ENCODE results near the gene MSRB1.

Gene MSRB1, protein sequence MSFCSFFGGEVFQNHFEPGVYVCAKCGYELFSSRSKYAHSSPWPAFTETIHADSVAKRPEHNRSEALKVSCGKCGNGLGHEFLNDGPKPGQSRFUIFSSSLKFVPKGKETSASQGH

DNA sequence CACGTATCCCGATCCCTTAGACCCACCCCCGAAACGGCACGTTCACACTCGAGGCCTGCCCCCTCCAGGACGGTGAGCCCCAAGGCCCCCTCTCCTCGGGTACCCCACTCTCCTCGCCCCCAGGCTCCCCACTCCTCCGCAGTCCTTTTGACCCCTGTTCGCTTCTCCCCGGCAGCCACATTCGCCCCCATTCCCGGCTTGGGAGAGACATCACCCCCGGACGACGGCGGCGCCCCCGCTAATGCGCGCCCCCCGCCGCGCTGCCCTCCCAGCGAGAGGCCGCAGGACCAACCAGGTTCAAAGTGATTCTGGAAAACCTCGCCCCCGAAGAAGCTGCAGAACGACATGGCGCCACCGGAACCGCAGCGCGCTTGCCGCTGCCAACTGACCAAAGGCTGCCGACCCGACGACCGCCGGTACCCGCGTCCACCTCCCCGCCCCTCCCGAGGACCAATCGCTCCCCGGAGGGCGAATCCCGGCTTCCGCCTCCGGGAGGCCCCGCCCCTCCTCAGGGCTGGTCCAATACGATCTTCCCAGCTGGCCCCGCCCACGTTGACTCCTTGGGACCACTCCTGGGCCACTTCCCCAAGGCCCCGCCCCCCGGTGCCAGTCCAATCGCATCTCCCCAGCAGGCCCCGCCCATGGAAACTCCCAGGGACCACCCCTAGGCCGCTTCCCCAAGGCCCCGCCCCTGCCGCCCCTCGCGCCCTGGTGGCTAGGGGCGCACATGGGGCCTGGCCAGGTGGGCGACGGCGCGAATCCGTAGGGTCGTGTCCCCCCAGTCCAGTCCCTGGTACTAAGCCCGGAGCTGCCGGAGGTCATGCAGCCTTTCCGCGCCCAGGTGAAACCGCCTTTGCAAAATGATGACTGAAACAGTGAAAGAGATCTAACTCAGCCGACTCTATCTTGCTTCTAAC, at the start of gene MSRB1:
MSRB1 (minus strand) TSS at position 390 of the 917 bp plus-strand sequence; CDS start at position 347, 43 bp downstream.
- peak; percentile 99 for DNase-seq

DNA sequence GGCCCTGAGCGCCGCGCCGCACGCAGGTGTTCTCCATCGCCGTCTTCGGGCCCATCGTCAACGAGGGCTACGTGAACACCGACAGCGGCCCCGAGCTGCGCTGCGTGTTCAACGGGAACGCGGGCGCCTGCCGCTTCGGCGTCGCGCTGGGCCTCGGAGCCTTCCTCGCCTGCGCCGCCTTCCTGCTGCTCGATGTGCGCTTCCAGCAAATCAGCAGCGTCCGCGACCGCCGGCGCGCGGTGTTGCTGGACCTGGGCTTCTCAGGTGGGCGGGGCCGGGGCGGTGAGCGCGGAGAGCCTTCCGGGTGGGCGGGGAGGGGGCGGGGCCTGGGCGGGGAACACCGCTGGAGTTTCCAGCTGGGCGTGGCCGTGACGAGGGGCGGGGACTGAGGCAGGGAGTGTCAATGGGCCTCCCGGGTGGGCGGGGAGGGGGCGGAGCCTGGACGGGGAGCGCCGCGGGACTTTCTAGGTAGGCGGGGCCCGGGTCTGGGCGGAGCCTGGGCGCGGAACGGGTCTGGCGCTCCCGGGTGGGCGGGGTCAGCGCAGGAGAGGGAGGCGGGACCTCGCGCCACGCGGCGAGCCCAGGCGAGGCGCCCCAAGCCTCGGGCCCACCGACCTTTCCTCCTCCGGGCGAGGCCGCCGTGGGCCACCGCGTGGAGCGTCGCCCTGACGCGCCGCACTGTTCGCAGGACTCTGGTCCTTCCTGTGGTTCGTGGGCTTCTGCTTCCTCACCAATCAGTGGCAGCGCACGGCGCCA, 49.1 kb upstream of the MSRB1 start:
- DNase-seq = peak; percentile 96

DNA sequence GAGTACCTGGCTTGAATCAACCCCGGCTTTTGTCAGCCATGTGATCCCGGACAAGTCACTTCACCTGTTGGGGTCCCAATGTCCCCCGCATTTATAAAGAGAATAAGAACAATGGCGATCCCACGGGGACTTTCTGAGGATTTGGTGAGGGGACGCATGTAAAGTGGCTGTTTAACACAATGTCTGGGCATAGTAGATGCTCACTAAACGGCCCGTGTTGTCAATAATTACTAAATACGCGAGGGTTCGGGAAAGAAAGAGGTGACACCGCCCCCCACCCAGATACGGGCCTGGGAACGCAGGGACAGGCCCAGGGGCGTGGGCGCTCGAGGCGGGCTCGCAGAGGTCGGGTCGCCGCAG, 48.6 kb upstream of the MSRB1 start:
- no peak for DNase-seq

DNA sequence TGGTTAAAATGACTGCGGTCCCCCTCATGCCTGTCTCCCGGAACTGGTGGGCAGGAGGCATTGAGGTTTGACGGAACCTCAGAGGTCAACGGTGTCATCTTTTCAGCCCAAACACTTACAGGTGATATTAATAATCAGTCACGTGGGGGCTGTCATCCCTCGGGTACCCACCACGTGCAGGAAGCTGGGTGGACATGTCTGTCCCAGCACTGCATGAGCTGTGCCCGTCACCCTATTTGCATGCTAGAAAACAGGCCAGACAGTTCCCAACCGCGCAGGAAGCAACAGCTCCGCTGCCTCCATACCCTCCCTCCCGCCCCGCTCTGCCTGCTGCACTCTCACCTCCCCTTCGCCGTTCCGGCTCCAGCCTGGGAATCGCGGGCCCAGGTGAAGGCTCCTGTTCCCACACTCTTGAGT, 48.1 kb upstream of the MSRB1 start:
- DNase-seq = no peak

DNA sequence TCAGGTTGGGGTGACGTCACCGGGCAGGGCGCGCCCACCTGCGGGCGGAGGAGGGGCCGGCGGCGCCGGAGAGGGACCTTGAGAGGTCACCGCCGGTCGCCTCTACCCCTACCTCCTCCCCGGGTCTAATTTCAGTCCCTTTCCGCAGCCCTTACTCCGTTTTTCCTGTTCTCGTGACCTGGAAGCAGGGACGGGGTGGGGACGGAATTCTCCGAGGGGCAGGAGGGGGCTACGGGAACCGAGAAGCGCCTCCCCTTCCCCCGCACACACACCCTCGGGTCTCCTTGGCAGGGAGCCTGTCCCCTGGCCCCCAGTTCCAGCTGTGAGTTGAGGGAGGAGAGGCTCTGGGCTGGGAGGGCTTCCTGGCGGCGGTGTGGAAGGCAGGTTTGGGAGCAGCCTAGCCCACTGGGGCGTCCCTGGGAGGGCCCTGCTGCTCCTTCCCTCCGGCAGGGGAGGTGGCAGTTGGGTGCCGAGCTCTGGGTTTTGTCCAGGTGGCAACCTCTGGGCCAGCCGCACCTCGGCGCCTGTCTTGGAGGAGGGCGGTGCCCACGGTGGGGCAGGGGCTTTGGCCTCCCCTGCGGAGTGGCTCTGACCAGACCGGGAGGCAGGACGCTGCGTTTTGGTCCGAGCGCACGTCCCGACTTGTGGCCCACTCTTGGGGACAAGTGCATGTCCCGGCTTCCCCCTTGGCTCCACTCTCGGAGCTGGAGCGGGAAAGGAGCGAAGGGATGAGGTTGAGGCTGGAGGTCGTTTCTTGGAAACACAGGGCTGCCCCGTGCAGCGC, 47.5 kb upstream of the MSRB1 start:
- no peak for DNase-seq

DNA sequence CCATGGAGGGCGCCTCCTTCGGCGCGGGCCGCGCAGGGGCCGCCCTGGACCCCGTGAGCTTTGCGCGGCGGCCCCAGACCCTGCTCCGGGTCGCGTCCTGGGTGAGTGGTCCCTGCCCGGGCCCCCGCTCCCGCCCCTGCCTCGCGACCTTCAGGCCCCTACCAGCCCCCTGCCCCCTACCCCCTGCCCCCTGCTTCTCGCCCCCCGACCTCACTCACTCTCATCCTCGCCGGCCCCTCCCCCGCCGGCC, 47.0 kb upstream of the MSRB1 start:
- no peak for DNase-seq

DNA sequence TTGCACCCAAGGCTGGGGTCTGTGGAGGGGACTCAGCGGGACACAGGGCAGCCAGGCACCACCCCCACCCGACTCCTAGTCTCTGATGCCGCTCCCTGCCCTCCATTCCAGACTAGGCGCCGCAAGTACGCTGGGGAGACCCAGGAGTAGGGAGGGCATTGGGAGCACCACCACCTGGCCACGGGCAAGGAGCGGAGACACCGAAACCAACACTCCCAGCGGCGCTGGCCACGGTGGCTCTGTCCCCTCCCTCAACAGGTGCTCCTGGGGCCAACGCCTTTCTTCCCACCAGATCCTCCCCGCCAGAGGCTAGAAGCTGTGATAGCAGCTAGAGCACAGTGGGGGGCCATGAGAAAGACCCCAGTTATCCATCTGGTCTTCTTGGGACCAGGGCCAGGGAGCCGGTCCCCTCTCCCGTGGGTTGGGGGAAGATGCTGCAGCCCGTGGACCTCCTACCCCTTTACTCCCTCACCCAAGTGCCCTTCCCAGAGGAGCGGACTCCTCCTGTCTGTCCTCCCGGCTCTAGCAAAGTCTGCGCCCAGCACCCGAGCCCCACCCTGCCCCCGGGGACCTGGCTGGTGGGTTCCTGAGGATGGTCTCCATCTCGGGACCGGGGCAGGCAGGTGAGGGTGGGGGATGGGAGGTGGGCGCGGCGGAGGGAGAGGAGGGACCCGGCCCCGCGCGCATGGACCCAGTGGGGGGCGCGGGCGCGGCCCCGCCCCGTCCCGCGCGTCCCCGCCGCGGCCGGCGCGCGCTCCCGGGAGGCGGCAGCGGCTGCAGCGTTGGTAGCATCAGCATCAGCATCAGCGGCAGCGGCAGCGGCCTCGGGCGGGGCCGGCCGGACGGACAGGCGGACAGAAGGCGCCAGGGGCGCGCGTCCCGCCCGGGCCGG, 46.5 kb upstream of the MSRB1 start, which contains the start of gene SYNGR3:
SYNGR3 (plus strand) TSS at position 762 of the 892 bp plus-strand sequence. CDS start 133 bp downstream, outside the sequence.
- no peak for DNase-seq

DNA sequence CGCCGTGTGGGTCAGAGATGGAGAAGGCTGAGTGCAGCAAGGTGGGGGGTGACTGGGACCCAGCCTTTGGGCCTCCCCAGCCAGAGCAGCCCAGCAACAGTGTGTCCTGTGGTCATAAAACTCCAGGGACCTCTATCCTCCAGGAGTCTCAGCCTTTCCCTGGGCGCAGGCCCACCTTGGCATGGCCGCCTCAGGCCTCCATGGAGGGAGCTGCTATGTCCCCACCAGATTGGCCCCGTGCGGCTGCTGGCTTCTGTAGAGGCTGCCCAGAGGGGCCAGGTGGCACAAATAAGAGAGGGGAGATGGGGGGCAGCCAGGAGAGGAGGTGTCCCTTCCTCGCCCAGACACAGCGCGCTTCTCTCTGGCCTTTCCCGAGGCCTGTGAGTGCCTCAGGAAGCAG, 44.2 kb upstream of the MSRB1 start:
- DNase-seq = no peak

DNA sequence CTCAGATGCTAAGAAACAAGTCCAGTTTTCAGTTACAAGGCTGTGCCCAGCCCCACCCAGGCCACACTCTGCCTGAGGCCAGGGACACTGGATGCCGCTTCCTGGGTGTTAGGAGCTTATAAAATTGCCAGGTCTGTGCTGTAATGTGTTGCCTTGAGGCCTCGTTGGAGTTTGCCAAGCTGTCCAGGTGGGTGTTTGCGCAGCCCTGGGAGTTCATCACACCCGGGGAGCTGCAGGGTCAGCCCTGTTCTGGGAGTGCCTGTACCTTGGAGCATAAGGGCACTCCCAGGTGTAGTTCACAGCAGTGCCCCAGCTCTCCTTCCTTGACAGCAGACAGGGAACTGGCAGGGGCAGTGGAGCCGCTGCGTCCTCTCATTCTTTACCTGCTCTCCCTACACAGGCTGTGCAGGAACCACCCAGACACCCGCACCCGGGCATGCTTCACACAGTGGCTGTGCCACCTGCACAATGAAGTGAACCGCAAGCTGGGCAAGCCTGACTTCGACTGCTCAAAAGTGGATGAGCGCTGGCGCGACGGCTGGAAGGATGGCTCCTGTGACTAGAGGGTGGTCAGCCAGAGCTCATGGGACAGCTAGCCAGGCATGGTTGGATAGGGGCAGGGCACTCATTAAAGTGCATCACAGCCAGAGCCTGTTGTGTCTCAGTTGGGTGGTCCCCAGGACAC, 42.6 kb upstream of the MSRB1 start:
- no peak for DNase-seq

DNA sequence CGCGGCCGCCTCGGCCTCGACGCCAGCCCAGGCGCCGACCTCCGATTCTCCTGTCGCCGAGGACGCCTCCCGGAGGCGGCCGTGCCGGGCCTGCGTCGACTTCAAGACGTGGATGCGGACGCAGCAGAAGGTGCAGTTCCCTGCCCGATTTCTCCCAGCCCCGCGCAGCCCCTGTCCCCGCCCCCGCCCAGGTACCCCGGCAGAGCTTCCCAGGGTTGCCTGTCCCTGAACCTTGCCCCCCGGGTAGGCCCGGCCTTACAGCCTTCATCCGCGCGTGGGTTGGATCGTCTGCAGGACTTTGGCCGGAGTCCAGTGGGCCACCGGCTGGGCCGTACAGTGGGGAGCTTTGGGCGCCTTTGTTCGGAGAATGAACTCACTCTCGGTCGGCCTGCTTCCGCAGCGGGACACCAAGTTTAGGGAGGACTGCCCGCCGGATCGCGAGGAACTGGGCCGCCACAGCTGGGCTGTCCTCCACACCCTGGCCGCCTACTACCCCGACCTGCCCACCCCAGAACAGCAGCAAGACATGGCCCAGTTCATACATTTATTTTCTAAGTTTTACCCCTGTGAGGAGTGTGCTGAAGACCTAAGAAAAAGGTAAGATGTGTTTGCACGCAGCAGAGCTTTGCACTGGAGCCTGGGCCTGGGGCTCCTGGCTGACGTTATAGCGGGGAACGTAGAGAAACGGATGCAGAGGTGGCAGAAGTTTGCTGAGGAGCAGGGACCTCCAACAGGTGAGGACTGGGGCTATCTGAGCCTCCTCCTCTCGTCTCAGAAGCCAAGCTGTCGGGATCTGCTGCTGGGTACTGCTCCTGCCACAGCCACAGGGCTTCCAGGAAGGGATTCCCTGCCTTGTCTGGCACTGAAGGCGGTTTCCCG, 41.6 kb upstream of the MSRB1 start:
- DNase-seq = no peak

DNA sequence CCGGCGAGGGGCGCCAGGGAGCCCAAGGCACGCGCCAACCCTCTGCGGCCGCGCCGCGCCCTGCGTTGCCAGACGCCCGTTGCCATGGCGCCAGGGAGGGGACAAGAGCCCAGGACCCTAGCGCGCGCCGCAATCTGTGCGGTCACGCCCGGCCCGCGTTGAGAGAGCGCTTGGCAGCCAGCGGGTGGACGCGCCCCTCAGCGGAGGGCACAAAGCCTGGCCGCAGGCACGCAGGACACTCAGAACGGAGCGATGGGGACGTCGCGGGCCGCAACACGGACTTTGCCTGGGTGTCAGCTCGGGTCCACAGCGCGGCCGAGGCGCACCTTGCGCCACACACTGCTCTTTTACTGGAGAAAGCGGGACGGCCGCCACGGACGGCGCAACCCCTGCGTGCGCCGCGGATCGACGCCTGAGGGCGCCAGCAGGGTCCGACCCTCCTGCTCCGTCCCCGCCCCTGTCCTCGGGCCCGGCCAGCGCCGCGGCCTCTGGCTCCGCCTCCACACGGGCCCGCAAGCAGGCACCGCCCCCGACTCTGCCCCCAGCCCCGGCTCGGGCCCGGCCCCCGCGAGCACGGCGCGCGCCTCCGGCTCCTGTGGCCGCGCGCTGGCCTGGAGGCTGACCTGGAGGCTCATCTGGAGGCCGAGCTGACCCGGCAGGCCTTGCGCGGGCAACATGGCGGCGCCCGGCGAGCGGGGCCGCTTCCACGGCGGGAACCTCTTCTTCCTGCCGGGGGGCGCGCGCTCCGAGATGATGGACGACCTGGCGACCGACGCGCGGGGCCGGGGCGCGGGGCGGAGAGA, 40.7 kb upstream of the MSRB1 start, which contains the start of gene GFER:
GFER (plus strand) TSS at position 650 of the 803 bp plus-strand sequence; CDS start at position 676, 26 bp downstream.
- DNase-seq = peak; percentile 97

DNA sequence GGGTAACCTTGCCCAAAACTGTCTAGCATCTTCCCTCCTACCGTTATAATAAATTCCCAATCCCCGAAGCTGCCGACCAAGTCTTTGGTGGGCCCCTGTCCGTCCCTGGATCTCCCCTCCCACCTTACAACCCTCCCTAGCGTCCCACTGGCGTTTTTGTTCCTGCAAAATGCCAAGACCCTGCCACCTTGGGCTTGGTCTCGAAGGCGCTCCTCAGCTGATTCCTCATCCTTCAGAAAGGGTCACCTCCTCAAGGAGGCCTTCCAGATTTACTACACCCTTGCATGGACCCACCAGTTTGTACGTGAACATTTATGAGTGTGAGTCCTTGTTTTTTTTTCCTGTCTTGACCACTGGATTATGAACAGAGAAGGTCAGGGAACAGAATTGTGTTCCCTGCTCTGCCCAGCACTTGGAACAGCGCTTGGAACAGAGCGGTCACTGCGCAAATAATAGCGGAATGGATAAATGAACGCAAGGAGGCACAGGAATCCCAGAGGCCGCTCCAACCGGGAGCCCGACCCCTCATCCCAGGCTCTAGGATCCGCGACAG, 40.1 kb upstream of the MSRB1 start:
- DNase-seq = no peak

DNA sequence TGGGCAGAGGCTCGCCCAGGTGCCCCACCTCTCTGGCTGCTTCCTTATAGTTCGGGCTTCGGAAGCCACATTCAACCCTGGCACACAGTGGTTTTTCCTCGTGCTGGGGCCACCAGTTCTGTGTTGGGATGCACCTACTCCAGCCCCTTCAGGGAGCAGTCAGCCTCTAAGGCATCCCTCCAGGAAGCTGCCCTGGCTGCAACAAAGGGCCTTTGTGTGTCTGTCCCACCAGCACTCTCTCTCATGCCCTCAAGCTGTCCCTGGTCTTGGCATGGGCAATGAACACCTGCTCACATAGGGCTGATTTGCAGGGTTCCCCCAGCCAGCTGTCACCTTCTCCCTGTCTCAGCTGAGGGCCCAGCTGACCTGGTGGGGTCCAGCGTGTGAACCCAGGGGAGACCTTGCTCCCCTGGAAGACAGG, 39.0 kb upstream of the MSRB1 start:
- DNase-seq = no peak

DNA sequence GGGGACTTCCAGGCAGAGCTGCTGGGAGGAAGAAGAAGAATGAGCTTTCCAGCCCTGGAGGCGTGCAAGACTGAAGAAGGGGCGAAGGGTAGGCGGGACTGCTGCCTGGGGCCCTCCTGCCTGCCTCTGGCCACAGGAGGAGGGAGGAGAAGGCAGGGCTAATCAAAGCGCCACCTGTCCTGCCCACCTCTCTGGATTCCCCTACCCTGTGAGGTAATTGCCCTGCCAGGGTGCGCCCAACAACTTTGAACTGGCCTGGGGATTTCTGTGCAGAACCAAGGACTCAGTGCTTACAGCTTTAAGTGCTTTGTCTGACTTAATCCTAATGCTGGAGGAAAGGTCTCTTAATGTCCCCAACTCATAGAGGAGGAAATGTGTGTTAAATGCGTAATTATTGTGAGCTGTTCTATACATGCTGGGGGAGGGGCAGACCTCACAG, 38.4 kb upstream of the MSRB1 start, which contains the start of gene NOXO1:
NOXO1 (minus strand) TSS at position 72 of the 439 bp plus-strand sequence. CDS start 290 bp downstream, outside the sequence.
- DNase-seq = no peak

DNA sequence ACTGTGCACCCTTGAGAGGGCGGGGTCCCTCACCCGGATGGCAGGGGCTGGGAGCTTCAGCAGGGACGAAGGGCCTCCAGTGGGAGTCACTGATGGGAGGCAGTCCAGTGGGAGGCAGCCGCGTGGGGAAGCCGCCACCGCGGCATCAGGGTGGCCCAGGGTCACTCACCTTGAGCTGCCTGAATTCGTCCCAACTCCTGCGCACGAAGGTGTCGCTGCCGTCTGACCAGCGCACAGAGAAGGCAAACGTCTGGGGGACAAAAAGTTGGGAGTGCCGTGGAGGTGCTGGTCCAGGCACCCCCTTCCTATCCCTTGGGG, 37.7 kb upstream of the MSRB1 start:
- DNase-seq = no peak

DNA sequence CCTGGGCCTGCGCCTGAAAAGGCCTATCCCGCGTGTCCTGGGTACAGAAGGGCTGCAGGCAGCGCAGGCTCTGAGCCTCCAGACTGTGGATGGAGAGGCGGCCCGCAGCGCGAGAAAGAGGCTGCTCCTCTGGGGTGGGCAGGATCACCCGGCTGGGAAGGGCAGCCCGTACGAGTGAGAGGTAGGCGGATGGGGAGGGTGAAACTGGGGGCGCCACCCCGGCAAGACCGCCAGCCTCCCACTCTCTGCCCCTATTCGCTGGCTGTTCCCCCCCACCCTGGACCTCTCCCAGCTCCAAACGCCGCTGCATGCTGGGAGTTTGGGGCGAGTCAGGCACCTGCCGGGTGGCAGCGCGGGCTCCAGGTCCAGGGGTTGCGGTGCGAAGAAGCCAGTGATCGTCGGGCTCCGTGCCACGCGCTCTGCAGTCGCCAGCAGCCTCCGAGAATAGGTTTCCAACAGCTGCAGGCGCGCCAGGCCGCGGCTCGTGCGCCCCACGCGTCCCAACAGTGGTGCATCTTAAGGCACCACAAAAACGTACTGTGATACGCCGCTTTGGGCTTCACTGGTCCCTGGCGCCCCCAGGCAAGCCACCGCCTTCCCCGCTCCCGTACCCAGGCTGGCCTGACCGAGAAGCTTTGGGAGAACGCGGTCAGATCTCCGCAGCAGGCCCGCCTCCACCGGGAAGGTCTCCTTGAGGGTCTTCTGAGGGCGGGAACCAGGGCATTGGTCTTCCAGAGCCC, 37.2 kb upstream of the MSRB1 start:
- no peak for DNase-seq

DNA sequence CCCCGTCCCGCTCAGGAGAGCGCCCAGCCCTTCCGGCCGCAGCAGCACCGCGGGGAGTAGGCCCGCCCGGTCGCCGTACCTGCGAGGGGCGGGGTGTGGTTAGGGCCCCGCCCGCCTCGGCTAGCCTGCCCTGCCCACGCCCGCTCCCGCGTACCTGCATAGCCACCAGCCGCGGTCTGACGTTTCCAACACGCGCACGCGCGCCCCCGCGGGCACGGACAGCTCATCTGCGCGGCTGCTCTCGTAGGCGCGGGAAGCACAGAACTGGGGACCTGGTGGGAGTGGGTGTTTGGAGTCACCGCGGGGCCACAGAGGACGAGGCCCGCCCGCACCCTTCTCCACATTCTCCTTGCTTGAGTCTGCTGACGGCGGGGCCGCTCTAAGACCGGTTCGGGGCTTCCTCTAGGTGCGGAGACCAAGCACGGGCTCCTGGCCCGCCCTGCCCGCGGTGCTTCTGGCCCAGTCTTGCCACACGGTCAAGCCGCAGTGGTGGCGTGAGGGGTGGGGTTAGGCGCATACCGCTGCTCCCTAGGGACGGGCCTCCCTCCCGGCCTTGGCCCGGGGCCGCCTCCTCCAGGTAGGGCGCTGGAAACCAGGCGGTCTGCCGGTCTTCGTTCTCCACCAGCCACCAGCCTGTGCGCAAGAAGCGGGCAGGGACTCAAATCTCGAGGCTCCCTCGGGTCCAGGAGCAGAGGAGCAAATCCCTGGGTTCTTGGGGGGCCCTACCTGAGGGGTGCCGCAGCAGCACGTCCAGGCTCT, 36.5 kb upstream of the MSRB1 start:
- DNase-seq = peak; percentile 85
